Fibroblast of villous mesenchyme (primary cell): Measurements from ENCODE around the gene LRRC32. TPM values are rescaled to one million over a fixed set of nuclear protein-coding genes. Genes with fewer than 3 reads are reported as not detected.

Experiments
- DNase-seq: peaks from one replicate; pipeline ENCODE4 v3.0.0-alpha.2; 2010; ENCODE audit warnings: low read depth
- H3K4me3 ChIP-seq: 2 replicates; pipeline ENCODE4 v1.5.1; 2011; ENCODE audit warnings: low read depth, mild to moderate bottlenecking, low read length
- total RNA-seq: library from RNA; depleted of rRNA; stranded (reverse); fragments of >200 nt; gene quantifications from 2 replicates; pipeline ENCODE4 v1.2.3, GENCODE V29; 2012
- TF ChIP-seq, protein P1 (sequence below): IDR thresholded peaks from 2 replicates; pipeline ENCODE4 v1.5.1; 2012; ENCODE audit warnings: low read depth, mild to moderate bottlenecking, low read length; ENCODE audit not compliant: insufficient read depth

The LRRC32 gene
- total RNA-seq, 1 donor: 12.1 TPM

- TF ChIP-seq, protein P1, sequence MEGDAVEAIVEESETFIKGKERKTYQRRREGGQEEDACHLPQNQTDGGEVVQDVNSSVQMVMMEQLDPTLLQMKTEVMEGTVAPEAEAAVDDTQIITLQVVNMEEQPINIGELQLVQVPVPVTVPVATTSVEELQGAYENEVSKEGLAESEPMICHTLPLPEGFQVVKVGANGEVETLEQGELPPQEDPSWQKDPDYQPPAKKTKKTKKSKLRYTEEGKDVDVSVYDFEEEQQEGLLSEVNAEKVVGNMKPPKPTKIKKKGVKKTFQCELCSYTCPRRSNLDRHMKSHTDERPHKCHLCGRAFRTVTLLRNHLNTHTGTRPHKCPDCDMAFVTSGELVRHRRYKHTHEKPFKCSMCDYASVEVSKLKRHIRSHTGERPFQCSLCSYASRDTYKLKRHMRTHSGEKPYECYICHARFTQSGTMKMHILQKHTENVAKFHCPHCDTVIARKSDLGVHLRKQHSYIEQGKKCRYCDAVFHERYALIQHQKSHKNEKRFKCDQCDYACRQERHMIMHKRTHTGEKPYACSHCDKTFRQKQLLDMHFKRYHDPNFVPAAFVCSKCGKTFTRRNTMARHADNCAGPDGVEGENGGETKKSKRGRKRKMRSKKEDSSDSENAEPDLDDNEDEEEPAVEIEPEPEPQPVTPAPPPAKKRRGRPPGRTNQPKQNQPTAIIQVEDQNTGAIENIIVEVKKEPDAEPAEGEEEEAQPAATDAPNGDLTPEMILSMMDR: no peak
- no peak overlapping the region for H3K4me3 ChIP-seq
- DNase-seq: no peak
These were observed 23.3 kb upstream of the LRRC32 start for GRCh38 chr11:76693806-76694205.

DNA sequence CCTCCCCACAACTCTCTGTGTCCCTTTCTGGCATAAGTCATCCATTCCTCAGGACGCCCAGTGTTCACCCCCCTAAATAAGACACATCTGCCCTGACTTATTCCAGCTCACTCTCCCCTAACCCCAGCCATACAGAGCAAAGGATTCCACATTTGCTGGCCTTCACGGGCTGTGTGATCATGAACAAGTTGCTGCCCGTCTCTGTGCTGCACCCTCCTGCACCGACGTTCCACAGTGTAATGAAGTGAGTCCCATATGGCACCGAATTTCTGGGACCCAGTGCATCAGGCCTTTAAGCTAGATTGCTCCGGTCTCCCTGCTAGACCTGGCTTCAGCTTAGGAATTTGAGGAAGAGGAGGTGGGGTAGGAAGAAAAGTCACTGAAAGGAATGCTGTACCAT is 22.4 kb upstream of the LRRC32 start:
- TF ChIP-seq, protein P1: no peak
- no peak for DNase-seq
- H3K4me3 ChIP-seq: no peak overlapping the region

DNA sequence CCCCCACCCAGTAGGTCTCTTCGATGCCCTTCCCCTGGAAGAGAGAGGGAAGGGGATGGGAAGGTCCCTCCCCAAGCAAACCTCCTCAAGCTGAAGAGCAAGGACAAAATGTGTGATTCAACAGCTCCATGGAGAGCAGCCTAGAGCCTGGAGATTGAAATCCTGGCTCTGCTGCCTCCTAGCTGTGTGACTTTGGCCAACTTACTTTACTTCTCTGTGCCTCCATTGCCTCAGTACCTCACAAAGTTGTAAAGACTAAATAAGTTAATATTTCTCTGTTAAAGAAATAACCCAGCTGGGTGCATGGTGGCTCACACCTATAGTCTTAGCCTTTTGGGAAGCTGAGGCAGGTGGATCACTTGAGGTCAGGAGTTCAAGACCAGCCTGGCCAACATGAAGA is 21.1 kb upstream of the LRRC32 start:
- no peak for DNase-seq
- TF ChIP-seq, protein P1: no peak
- H3K4me3 ChIP-seq: no peak overlapping the region

- H3K4me3 ChIP-seq: no peak overlapping the region
- TF ChIP-seq, protein P1: no peak
- DNase-seq: peak; percentile 93
These were observed 20.2 kb upstream of the LRRC32 start for GRCh38 chr11:76690736-76691135.

GRCh38 chr11:76689313-76690260 is 19.0 kb upstream of the LRRC32 start:
- no peak overlapping the region for H3K4me3 ChIP-seq
- TF ChIP-seq, protein P1: no peak
- DNase-seq: peak; percentile 57

DNA sequence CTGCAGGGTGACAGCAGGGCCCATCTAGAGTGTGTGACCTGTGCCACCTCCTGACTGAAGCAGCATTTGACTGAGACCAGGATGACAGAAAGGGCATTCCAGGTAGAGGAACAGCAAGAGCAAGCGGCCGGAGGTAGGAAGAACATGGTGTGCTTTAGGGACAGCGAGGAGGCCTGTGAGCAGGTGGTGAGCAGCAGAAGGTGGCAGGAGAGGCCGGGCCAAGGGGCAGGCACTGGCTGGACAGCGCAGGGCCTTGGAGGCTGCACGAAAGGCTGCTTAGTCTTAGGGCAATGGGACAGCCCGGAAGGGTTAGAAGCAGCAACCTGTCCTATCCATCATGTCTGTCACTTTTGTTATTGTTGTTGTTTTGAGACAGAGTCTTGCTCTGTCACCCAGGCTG is 17.6 kb upstream of the LRRC32 start:
- TF ChIP-seq, protein P1: no peak
- H3K4me3 ChIP-seq: no peak overlapping the region
- no peak for DNase-seq
